ENCODE data around the gene SMCO4.

- no peak for TF ChIP-seq CTCF (conservative IDR thresholded peaks at IDR 0.05; ENCODE audit: low read depth in 2 of 2)
- no peak for TF ChIP-seq ZNF114 (CRISPR knock-in tag; IDR thresholded peaks at IDR 0.05)
- no peak for TF ChIP-seq EZH2 (IDR thresholded peaks at IDR 0.05; ENCODE audit: low read depth, unreplicated experiment)
- TF ChIP-seq POLR2AphosphoS5 (IDR thresholded peaks at IDR 0.05; ENCODE audit: low read depth): no peak
- TF ChIP-seq CREB1 (CRISPR knock-in tag; IDR thresholded peaks at IDR 0.05; ENCODE audit: low read depth): no peak
- TF ChIP-seq REST (IDR thresholded peaks at IDR 0.05; ENCODE audit: unreplicated experiment): no peak
Measured at GRCh38 chr11:93542811-93543229, 371 bp downstream of the SMCO4 start.

All from GM23338 (cell line).